GM21515 (cell line): ENCODE results near the gene KRTAP10-1.
"Not testable (repeated sequence)": the region's sequence is repeated elsewhere in the genome, so short reads cannot be mapped to it uniquely, and the experiment has no call there.

ENCODE experiments used
- ATAC-seq: cut with Tn5 transposase; IDR thresholded peaks from one replicate; pipeline ENCODE4 v1.9.1; 2021; ENCODE audit not compliant: unreplicated experiment

The KRTAP10-1 gene

DNA sequence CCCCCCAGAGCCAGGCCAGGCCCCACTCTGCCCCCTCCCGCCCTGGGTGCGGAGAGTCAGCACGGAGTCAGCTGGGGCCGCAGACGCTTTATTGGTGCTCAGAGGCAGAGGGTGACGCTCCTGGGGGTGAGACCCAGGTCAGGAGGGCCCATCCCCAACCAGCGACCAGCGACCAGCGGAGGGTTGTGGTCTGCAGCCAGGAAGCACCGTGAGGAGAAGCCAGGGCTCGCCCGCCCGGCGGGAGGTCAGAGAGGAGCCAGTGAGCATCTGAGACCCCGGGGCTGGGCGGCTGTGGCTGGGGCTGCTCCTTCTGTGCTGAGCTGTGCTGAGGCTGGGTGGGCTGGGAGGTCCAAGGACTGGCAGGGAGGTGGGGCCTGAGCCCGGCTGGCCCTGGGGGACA is 10.3 kb upstream of the KRTAP10-1 start:
- not testable (repeated sequence) for ATAC-seq

DNA sequence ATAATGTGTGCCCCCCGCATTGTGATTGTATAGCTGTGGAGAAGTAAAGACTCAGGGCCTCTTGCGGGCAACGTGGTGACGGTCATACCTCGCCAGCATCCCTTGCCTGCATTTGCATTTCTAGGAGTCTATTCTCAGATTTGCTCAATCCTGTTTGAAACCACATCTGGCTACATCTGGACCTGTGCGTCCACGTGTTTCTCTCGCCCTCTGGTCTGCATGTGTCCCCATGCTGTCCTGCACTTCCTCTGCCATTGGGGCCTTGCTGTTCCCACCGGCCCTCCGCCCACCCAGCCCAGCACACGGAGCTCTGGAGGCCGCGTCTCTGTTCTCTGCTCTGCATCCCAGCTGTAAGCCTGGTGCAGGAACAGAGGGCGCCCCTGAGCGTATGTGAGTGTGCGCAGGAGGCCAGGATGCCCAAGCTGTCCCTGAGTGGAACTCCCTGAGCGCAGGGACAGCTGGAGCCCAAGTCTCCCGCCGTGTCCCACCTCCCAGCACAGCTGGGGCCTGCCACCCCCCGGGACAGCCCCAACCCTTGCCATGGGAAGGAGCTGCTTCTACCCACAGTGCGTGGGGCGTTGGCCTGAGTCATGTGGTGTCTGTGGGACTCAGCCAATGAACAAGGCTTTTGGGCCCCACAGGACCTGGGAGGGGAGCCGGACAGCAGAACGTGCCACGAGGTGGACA is 9.7 kb upstream of the KRTAP10-1 start:
- no peak for ATAC-seq

GRCh38 chr21:44548922-44549321 is 8.9 kb upstream of the KRTAP10-1 start:
- ATAC-seq: no peak

GRCh38 chr21:44548381-44548780 is 8.4 kb upstream of the KRTAP10-1 start:
- no peak for ATAC-seq

DNA sequence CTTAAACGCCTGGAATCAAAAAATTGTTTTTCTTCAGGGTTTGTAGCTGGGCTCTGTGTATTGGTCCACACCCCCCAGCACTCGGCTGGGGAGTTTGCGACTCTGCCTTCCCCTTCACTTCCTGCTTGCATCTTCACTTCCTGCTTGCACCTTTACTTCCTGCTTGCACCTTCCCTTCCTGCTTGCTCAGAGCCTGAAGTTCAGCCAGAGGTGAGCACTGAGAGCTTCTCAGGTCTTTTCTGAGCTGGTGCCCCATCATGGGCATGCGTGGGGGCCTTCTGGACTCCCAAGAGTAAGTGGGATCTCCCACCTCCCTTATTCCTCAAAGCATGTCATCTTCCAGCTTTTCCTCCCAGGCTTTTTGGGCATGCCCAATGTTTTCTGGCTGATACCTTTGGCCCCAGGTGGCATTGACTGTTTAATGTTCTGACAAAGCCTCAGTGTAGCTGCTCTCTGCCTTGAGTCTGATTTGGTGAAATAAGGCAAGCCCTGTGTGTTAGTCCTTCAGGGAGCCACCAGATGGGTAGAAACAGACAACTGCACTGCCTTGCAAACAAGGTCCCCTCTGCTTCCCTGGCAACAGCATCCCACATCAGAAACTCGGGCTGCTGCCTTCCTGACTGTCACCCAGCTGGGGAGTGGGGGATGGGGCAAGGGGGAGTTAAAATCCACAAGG is 7.8 kb upstream of the KRTAP10-1 start:
- ATAC-seq: no peak

GRCh38 chr21:44544566-44544965 is 4.6 kb upstream of the KRTAP10-1 start:
- ATAC-seq: no peak

- ATAC-seq: no peak
Measured at GRCh38 chr21:44542716-44543115, 2.7 kb upstream of the KRTAP10-1 start.

GRCh38 chr21:44540741-44541288 is 820 bp upstream of the KRTAP10-1 start:
- ATAC-seq: no peak

GRCh38 chr21:44539046-44539445 is 949 bp downstream of the KRTAP10-1 start:
- ATAC-seq: no peak

GRCh38 chr21:44537930-44538911 is 1.8 kb downstream of the KRTAP10-1 start:
- ATAC-seq: no peak

DNA sequence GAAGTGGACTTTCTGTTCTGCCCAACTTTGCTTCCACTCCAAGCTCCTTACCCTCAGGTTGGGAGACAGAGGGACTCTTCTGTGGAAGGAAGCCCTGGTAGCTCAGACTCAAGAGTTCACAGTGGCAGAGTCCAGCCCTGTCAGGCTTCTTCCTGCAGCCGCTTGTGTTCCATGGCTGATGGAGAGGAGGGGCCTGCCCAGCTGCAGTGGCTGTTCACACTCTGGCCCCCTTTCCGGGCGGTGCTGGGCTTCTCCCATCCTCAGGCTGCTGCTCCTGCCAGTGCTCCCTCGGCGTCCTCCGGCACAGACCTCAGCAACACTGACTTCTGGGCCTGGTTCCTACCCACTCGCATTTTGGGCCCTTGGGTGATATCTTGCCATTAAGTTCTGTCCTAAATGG is 4.0 kb downstream of the KRTAP10-1 start:
- no peak for ATAC-seq

DNA sequence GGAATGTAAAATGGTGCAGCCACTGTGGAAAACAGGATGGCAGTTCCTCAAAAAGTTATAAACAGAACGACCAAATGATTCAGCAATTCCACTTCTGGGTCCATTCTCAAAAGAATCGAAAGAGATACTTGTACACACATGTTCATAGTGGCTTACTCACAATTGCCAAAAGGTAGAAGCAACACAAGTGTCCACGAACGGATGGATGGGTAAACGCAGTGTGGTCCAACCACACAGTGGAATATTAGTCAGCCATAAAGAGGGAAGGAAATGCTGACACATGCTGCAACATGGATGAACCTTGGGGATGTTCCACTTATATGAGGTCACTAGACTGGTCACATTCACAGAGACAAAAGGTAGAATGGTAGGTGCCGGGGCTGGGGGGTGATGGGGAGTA is 5.3 kb downstream of the KRTAP10-1 start:
- no peak for ATAC-seq

- ATAC-seq: no peak
Measured at GRCh38 chr21:44533891-44534627, 5.9 kb downstream of the KRTAP10-1 start.

DNA sequence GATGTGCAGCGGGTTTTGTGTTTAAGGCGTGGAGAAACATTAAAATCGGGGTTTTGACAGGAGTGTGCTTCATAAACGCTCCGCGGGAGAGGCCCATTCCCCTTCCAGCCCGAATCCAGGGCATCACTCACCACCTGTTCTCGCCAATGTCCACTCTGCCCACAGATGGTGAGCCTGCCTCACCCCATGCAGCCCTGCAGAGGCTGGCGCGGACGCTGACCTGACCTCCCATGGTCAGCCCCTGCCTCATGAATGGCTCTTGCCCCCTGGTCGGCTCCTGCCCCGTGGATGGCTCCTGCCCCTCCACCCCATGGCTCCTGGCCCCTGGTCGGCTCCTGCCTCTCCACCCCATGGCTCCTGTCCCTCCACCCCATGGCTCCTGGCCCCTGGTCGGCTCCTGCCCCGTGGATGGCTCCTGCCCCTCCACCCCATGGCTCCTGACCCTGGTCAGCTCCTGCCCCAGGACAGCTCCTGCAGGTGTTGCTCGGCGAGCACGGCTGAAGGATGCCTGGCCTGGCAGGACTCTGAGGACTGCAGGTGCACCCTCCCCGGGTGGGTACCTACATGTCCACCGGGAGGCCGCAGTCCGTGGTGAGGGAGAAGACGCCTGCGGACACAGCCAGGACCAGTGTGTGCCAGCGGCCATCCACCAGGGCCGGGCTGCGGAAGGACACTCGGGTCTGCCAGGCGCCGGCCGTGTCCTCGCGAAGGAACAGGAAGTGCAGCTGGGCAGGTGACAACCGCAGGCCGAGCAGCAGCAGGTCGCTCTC is 6.7 kb downstream of the KRTAP10-1 start:
- no peak for ATAC-seq

GRCh38 chr21:44532712-44533111 is 7.3 kb downstream of the KRTAP10-1 start:
- no peak for ATAC-seq

- no peak for ATAC-seq
Measured at GRCh38 chr21:44531606-44532564, 8.1 kb downstream of the KRTAP10-1 start.

DNA sequence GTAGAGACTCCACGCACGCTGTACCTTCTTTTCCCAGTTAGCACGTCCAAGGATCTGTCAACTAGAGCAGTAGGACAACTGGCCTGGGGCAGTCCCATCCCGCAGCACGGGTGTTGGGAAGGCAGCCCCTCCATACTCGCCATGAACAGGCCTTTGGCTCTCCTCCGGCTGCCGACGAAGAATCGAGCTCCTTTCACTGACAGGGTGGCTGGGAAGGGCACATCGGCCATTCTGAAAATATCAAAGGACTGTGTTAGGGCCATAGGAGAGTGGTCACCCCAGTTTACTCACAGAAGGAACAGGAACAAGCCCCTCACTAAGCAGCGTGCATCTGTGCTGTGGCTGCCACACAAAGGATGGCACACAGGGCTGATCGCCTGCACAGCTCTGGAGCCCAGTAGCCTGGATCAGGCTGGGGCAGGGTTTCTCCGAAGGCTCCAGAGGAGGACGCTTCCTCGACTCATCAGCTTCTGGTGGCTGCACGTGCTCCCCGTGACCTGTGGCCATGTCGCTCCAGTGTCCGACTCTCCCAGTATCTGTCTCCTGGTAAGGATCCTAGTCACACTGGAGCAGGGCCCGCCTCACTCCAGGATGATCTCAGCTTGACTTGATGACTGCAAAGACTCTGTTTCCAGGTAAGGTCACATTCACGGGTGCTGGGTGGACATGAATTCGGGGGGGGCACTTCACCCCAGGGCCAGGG is 8.9 kb downstream of the KRTAP10-1 start:
- no peak for ATAC-seq
